Tibial artery (tissue), 4 donors: ENCODE measurements around the gene ARFGEF2.

ENCODE experiments used
- DNase-seq, 2 donors: peaks; one replicate each; pipeline ENCODE4 v3.0.0-alpha.2; 2019
- H3K27ac ChIP-seq, 2 donors: fragments of 200-600 bp; sonication (generic) in 1 of 2; 1 replicate in 1 of 2; 2 replicates in 1 of 2; pipeline ENCODE4 v1.5.1; 2018 to 2019; ENCODE audit warnings: mild to moderate bottlenecking in 1 of 2
- H3K27me3 ChIP-seq, 2 donors: fragments of 200-600 bp; sonication (generic) in 1 of 2; one replicate each; pipeline versions ENCODE4 v1.5.1 to v1.6.0; 2016 to 2019
- H3K36me3 ChIP-seq, 3 donors: fragments of 200-600 bp; sonication (generic) in 2 of 3; one replicate each; pipeline ENCODE4 v1.5.1; 2016 to 2019; ENCODE audit warnings: mild to moderate bottlenecking in 2 of 3
- H3K4me1 ChIP-seq, 4 donors: fragments of 200-600 bp; sonication (generic) in 2 of 4; 1 replicate in 3 of 4; 2 replicates in 1 of 4; pipeline ENCODE4 v1.5.1; 2016 to 2019
- H3K4me3 ChIP-seq, 2 donors: fragments of 200-600 bp; sonication (generic) in 1 of 2; 1 replicate in 1 of 2; 2 replicates in 1 of 2; pipeline ENCODE4 v1.5.1; 2018 to 2019; ENCODE audit warnings: mild to moderate bottlenecking in 2 of 2
- H3K9me3 ChIP-seq, 3 donors: fragments of 200-600 bp; sonication (generic) in 1 of 3; one replicate each; pipeline ENCODE4 v1.5.1; 2016 to 2019
- CTCF ChIP-seq, 2 experiments: fragments of 200-600 bp in 1 of 2; fragments of 450-650 bp in 1 of 2; IDR thresholded peaks; one replicate each; pipeline ENCODE4 v1.5.1; 2017 to 2019; ENCODE audit warnings: antibody characterized with exemption in 2 of 2, mild to moderate bottlenecking in 1 of 2, moderate library complexity in 1 of 2
- intact Hi-C: fragments of 100-400 bp; cut with DNase I; formaldehyde crosslinking; loops from one replicate; pipeline ENCODE4 v1.15.0; 2023; ENCODE audit warnings: low total_unique reads

ARFGEF2 gene

GRCh38 chr20:48901326-48901725, 20.2 kb upstream of the ARFGEF2 start:
- no peak for TF ChIP-seq CTCF (IDR thresholded peaks at IDR 0.05)
- no peaks in the 10 kb centered on the region for H3K9me3 ChIP-seq
- DNase-seq: no peak
- intact Hi-C loops: loop anchor here (5.0 kb wide), 1 partner anchor 169 kb away; no protein-coding TSS in a partner anchor
- no peaks in the 10 kb centered on the region for H3K36me3 ChIP-seq
- H3K27ac ChIP-seq: no peak overlapping the region
- H3K4me1 ChIP-seq: peaks cover 0 to 12% (median 5%) of the 10 kb centered on the region in 4 donors
- peaks cover 0 to 6% of the 10 kb centered on the region in 2 donors for H3K27me3 ChIP-seq
- H3K4me3 ChIP-seq: no peak overlapping the region

GRCh38 chr20:48903705-48904104, 17.8 kb upstream of the ARFGEF2 start:
- intact Hi-C loops: loop anchor here (5.0 kb wide), 1 partner anchor 171 kb away; no protein-coding TSS in a partner anchor
- H3K9me3 ChIP-seq: no peaks in the 10 kb centered on the region
- no peak overlapping the region for H3K27ac ChIP-seq
- H3K27me3 ChIP-seq: peaks cover 0 to 6% of the 10 kb centered on the region in 2 donors
- H3K4me1 ChIP-seq: peaks cover 0 to 6% (median 5%) of the 10 kb centered on the region in 4 donors
- no peak overlapping the region for H3K4me3 ChIP-seq
- no peak for DNase-seq
- H3K36me3 ChIP-seq: no peaks in the 10 kb centered on the region
- TF ChIP-seq CTCF (IDR thresholded peaks at IDR 0.05): no peak

- intact Hi-C loops: loop anchor here (1.0 to 5.0 kb wide), 2 partner anchors 172 to 246 kb away; no protein-coding TSS in a partner anchor
- Histone ChIP-seq H3K4me3 (no peak overlapping the region), H3K27ac (no peak overlapping the region), H3K4me1 (peaks cover 0 to 6% (median 5%) of the 10 kb centered on the region in 4 donors), H3K27me3 (peaks cover 0 to 6% of the 10 kb centered on the region in 2 donors), H3K9me3 (no peaks in the 10 kb centered on the region), H3K36me3 (no peaks in the 10 kb centered on the region)
- DNase-seq: peak; percentile 49 to 70
- TF ChIP-seq CTCF (IDR thresholded peaks at IDR 0.05): peak; percentile 83 to 84
Measured at GRCh38 chr20:48904566-48905296, 16.8 kb upstream of the ARFGEF2 start.

GRCh38 chr20:48905297-48905647, 16.2 kb upstream of the ARFGEF2 start:
- no peak for DNase-seq
- Histone ChIP-seq H3K4me1 (peaks cover 0 to 6% (median 5%) of the 10 kb centered on the region in 4 donors), H3K9me3 (no peaks in the 10 kb centered on the region), H3K4me3 (no peak overlapping the region), H3K27me3 (peaks cover 0 to 6% of the 10 kb centered on the region in 2 donors), H3K36me3 (no peaks in the 10 kb centered on the region), H3K27ac (no peak overlapping the region)
- intact Hi-C loops: loop anchor here (1.0 kb wide), 1 partner anchor 247 kb away; no protein-coding TSS in a partner anchor
- no peak for TF ChIP-seq CTCF (IDR thresholded peaks at IDR 0.05)

GRCh38 chr20:48906221-48906877, 15.2 kb upstream of the ARFGEF2 start:
- H3K36me3 ChIP-seq: no peaks in the 10 kb centered on the region
- peaks cover 0 to 6% of the 10 kb centered on the region in 2 donors for H3K27me3 ChIP-seq
- no peak overlapping the region for H3K4me3 ChIP-seq
- no peak overlapping the region for H3K27ac ChIP-seq
- no peak for DNase-seq
- intact Hi-C loops: no loop called here
- TF ChIP-seq CTCF (IDR thresholded peaks at IDR 0.05): no peak
- H3K9me3 ChIP-seq: no peaks in the 10 kb centered on the region
- peaks cover 0 to 6% (median 5%) of the 10 kb centered on the region in 4 donors for H3K4me1 ChIP-seq
